HG02973 (cell line): ENCODE data around the gene EEFSEC.

ENCODE experiments used
- ATAC-seq: cut with Tn5 transposase; IDR thresholded peaks from one replicate; pipeline ENCODE4 v1.9.1; 2021; ENCODE audit warnings: moderate library complexity; ENCODE audit not compliant: unreplicated experiment

EEFSEC gene

GRCh38 chr3:128379367-128380160 lies 226.3 kb downstream of the EEFSEC start:
- ATAC-seq = no peak

GRCh38 chr3:128380295-128380694 lies 227.0 kb downstream of the EEFSEC start:
- ATAC-seq = no peak

- no peak for ATAC-seq
Observed at GRCh38 chr3:128380719-128381118, 227.4 kb downstream of the EEFSEC start.

- ATAC-seq = no peak
Observed at GRCh38 chr3:128381609-128382008, 228.3 kb downstream of the EEFSEC start.

- ATAC-seq = no peak
Observed at GRCh38 chr3:128382221-128382807, 229.0 kb downstream of the EEFSEC start.

- no peak for ATAC-seq
Observed at GRCh38 chr3:128383316-128384235, 230.3 kb downstream of the EEFSEC start.

- no peak for ATAC-seq
Observed at GRCh38 chr3:128385080-128385832, 232.0 kb downstream of the EEFSEC start.

GRCh38 chr3:128388932-128389331 lies 235.7 kb downstream of the EEFSEC start:
- no peak for ATAC-seq

- ATAC-seq = no peak
Observed at GRCh38 chr3:128390867-128391266, 237.6 kb downstream of the EEFSEC start.

GRCh38 chr3:128392021-128392420 lies 238.7 kb downstream of the EEFSEC start:
- ATAC-seq = no peak

- ATAC-seq = no peak
Observed at GRCh38 chr3:128392818-128393544, 239.7 kb downstream of the EEFSEC start.

- ATAC-seq = no peak
Observed at GRCh38 chr3:128394033-128394432, 240.8 kb downstream of the EEFSEC start.

GRCh38 chr3:128395046-128395445 lies 241.8 kb downstream of the EEFSEC start:
- no peak for ATAC-seq

GRCh38 chr3:128395500-128396162 lies 242.3 kb downstream of the EEFSEC start:
- no peak for ATAC-seq

GRCh38 chr3:128397484-128397883 lies 244.2 kb downstream of the EEFSEC start:
- no peak for ATAC-seq

GRCh38 chr3:128398586-128398985 lies 245.3 kb downstream of the EEFSEC start:
- no peak for ATAC-seq

GRCh38 chr3:128399221-128399915 lies 246.1 kb downstream of the EEFSEC start:
- ATAC-seq = no peak

- ATAC-seq = no peak
Observed at GRCh38 chr3:128400671-128401070, 247.4 kb downstream of the EEFSEC start.

- no peak for ATAC-seq
Observed at GRCh38 chr3:128402319-128402718, 249.0 kb downstream of the EEFSEC start.
